ENCODE results near the gene MCHR1.

Gene MCHR1

DNA sequence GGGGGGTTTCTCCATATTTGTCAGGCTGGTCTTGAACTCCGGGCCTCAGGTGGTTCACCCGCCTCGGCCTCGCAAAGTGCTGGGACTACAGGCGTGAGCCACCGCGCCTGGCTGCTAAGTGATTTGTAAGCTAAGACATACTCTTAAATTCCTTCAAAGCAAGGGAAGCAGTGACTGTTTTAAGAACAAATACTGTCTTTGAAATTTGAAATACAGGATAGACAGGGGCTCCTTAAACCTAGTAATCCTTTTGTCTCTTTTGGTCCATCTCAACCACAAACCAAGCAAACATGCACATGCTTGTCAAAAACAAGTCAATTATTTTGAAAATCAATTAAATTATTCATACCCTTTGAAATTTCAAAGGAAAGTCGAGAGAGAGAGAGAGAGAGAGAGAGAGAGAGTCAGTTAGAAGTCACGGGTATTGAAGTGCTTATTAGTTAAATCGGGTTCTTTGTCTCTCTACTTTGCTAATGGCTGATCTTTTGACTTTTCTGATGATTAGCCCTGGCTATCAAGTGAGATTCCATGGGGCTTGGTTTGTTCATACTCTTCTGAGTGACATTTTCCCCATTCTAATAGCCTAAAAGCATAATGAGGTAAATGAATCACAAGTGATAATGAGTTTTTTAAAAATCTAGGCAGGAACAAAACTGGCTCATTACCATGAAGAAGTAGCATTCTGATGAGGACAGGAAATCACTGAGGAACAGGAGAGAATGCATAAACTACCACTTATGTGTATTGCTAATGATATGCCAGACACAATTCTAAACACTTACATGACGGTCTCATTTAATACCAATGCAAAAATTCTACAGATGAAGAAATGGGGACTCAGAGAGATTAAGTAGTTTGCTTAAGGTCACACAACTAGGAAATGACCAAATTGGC lies 48.0 kb downstream of the MCHR1 start:
- no peak for DNase-seq (ENCODE audit: low read depth)

GRCh38 chr22:40727964-40728615 lies 48.8 kb downstream of the MCHR1 start:
- DNase-seq (ENCODE audit: low read depth): no peak

GRCh38 chr22:40728731-40729189 lies 49.5 kb downstream of the MCHR1 start:
- DNase-seq (ENCODE audit: low read depth): no peak

DNA sequence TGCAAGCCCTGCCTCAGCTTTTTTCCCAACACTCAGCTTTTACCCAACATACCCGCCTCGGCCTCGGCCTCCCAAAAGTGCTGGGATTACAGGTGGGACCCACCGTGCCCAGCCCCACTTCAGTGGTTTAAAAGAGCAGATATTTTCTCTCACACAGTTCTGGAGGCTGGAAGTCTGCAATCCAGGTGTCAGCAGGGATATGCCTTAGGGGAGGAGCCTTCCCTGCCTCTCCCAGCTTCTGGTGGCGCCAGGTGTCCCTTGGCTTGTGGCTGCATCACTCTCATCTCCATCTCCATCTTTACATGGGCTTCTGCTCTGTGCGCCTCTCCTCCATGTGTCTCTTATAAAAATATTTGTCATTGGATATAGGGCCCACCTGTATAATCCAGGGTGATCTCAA lies 50.0 kb downstream of the MCHR1 start:
- no peak for DNase-seq (ENCODE audit: low read depth)
